Tibial nerve (tissue), 4 donors: ENCODE results near the gene UACA. TPM values are rescaled to one million over a fixed set of nuclear protein-coding genes. Genes with fewer than 3 reads are reported as not detected.
A peak's percentile ranks its signal among the peaks of the same experiment; 100 is the strongest.
"Not testable (repeated sequence)": the region's sequence is repeated elsewhere in the genome, so short reads cannot be mapped to it uniquely, and the experiment has no call there.

Source experiments
- DNase-seq, 2 donors: peaks; one replicate each; pipeline ENCODE4 v3.0.0-alpha.2; 2019; ENCODE audit warnings: low spot score in 2 of 2
- H3K27ac ChIP-seq, 4 donors: fragments of 200-600 bp; sonication (generic) in 3 of 4; one replicate each; pipeline ENCODE4 v1.5.1; 2017 to 2019; ENCODE audit warnings: mild to moderate bottlenecking in 1 of 4
- H3K27me3 ChIP-seq, 2 donors: fragments of 200-600 bp; sonication (generic) in 1 of 2; one replicate each; pipeline versions ENCODE4 v1.5.1 to v1.6.0; 2017 to 2019
- H3K36me3 ChIP-seq, 3 donors: fragments of 200-600 bp; sonication (generic); one replicate each; pipeline ENCODE4 v1.5.1; 2018 to 2019
- H3K4me1 ChIP-seq, 4 donors: fragments of 200-600 bp; sonication (generic) in 3 of 4; one replicate each; pipeline ENCODE4 v1.5.1; 2017 to 2019
- H3K4me3 ChIP-seq, 4 donors: fragments of 200-600 bp; sonication (generic) in 3 of 4; one replicate each; pipeline ENCODE4 v1.5.1; 2017 to 2019; ENCODE audit warnings: mild to moderate bottlenecking in 1 of 4, moderate library complexity in 1 of 4
- H3K9me3 ChIP-seq, 4 donors: fragments of 200-600 bp; sonication (generic) in 3 of 4; one replicate each; pipeline ENCODE4 v1.5.1; 2017 to 2019
- EP300 ChIP-seq, 2 donors: sonication (generic); formaldehyde crosslinking; IDR thresholded peaks; one replicate each; pipeline ENCODE4 v1.6.1; 2017; ENCODE audit warnings: antibody characterized with exemption in 2 of 2, mild to moderate bottlenecking in 1 of 2
- POLR2A ChIP-seq, 2 donors: fragments of 450-650 bp; IDR thresholded peaks; one replicate each; pipeline ENCODE4 v1.6.1; 2017; ENCODE audit warnings: antibody characterized with exemption in 2 of 2, mild to moderate bottlenecking in 2 of 2, moderate library complexity in 2 of 2
- WGBS, 2 donors: methylation state at CpG; one replicate each; pipeline ENCODE4 v1.1.5; 2018; 5-methylcytosine and 5-hydroxymethylcytosine counted together
- total RNA-seq, 4 donors: library from RNA; depleted of rRNA; stranded (reverse); fragments of >200 nt; gene quantifications; one replicate each; pipeline ENCODE4 v1.1.0, GENCODE V29; 2016
- TF ChIP-seq, protein P1 (sequence below), 5 experiments: fragments of 200-600 bp in 3 of 5; fragments of 450-650 bp in 2 of 5; sonication (generic) in 3 of 5; IDR thresholded peaks; one replicate each; pipeline ENCODE4 v1.5.1; 2016 to 2019; ENCODE audit warnings: antibody characterized with exemption in 5 of 5, mild to moderate bottlenecking in 3 of 5, moderate library complexity in 2 of 5

Gene UACA
- total RNA-seq, 4 donors from 2014 or later: 107 to 210 (median 168) TPM

DNA sequence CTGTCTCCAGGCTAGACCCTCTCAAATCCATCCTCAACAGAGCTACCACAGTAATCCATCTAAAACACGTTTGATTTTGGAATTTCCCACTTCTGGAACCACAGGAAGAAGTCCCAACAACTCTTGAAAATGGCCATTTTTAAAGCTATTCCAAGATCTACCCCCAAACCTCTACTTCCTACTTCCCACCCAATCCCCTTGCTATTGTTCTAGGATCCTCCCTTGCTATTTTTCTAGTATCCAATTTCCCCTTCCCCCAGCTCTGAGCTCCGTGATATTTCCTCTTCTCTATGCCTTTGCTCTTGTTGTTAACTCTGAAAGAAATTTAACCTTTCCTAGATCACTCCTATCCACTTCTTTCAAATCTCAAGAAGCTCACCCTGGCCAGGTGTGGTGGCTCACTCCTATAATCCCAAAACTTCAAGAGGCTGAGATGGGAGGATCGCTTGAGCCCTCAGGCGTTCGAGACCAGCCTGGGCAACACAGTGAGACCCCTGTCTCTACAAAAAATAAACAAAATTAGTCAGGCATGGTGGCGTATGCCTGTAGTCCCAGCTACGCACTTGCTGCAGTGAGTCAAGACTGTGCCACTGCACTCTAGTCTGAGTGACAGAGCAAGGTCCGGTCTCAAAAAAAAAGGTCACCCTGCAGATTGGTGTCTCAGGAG, 13.0 kb downstream of the UACA start:
- peaks cover 3 to 75% (median 26%) of the 10 kb centered on the region in 4 donors for H3K4me1 ChIP-seq

DNA sequence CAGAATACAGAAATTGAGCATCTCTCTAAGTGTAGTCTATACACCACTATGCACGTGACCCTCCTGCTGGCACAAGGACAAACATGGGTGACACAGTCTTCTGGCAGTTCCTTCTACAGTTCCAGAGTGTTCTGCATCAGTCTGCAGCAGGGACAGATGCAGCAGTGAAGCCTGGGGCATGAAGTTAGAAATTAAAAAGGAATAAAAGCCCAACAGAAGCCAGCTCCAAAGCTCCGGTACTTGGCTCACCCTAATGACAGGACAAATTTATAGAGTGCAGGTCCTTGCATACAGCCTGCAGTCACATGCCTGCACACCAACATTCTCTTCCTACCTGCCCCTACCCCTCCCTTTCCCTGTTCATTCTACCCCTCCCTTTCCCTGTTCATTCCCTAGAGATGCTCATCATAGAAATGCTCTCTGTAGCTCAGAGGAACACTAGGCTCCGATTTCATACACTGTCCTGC, 15.0 kb downstream of the UACA start:
- Histone ChIP-seq H3K27ac (peak overlapping the region in 2 of 4 donors; percentile 21 to 46), H3K4me1 (peaks cover 3 to 65% (median 27%) of the 10 kb centered on the region in 4 donors), H3K36me3 (no peaks in the 10 kb centered on the region), H3K9me3 (no peaks in the 10 kb centered on the region), H3K4me3 (no peak overlapping the region), H3K27me3 (no peaks in the 10 kb centered on the region)
- peak; percentile 43 to 73 for DNase-seq
- 16 to 23% methylated on average over 3 of the region's 3 CpGs for WGBS, 2 donors
- TF ChIP-seq EP300 (IDR thresholded peaks at IDR 0.05): peak in 1 of 2 donors; percentile 48
- TF ChIP-seq, protein P1, sequence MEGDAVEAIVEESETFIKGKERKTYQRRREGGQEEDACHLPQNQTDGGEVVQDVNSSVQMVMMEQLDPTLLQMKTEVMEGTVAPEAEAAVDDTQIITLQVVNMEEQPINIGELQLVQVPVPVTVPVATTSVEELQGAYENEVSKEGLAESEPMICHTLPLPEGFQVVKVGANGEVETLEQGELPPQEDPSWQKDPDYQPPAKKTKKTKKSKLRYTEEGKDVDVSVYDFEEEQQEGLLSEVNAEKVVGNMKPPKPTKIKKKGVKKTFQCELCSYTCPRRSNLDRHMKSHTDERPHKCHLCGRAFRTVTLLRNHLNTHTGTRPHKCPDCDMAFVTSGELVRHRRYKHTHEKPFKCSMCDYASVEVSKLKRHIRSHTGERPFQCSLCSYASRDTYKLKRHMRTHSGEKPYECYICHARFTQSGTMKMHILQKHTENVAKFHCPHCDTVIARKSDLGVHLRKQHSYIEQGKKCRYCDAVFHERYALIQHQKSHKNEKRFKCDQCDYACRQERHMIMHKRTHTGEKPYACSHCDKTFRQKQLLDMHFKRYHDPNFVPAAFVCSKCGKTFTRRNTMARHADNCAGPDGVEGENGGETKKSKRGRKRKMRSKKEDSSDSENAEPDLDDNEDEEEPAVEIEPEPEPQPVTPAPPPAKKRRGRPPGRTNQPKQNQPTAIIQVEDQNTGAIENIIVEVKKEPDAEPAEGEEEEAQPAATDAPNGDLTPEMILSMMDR (IDR thresholded peaks at IDR 0.05): no peak
- TF ChIP-seq POLR2A (IDR thresholded peaks at IDR 0.05): no peak

More for the DNA sequence above, 13.0 kb downstream of the UACA start:
- Histone ChIP-seq H3K36me3 (no peaks in the 10 kb centered on the region), H3K4me3 (no peak overlapping the region), H3K27me3 (no peaks in the 10 kb centered on the region), H3K9me3 (no peaks in the 10 kb centered on the region), H3K27ac (peak overlapping the region in 2 of 4 donors; percentile 80 to 84)
- no peak for TF ChIP-seq EP300 (IDR thresholded peaks at IDR 0.05)
- TF ChIP-seq, protein P1 (IDR thresholded peaks at IDR 0.05): no peak
- TF ChIP-seq POLR2A (IDR thresholded peaks at IDR 0.05): no peak
- 84 to 87% methylated on average over 8 of the region's 8 CpGs for WGBS, 2 donors
- no peak for DNase-seq

DNA sequence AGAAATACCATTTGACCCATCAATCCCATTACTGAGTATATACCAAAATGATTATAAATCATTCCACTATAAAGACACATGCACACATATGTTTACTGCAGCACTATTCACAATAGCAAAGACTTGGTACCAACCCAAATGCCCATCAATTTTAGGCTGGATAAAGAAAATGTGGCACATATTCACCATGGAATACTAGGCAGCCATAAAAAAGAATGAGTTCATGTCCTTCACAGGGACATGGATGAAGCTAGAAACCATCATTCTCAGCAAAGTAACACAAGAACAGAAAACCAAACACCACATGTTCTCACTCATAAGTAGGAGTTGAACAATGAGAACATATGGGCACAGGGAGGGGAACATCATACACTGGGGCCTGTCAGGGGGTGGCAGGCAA, 16.8 kb downstream of the UACA start:
- H3K4me3 ChIP-seq, H3K9me3 ChIP-seq, DNase-seq, H3K27me3 ChIP-seq, H3K27ac ChIP-seq, H3K36me3 ChIP-seq: not testable (repeated sequence)
- peaks cover under 1 to 65% (median 31%) of the 10 kb centered on the region in 4 donors for H3K4me1 ChIP-seq

DNA sequence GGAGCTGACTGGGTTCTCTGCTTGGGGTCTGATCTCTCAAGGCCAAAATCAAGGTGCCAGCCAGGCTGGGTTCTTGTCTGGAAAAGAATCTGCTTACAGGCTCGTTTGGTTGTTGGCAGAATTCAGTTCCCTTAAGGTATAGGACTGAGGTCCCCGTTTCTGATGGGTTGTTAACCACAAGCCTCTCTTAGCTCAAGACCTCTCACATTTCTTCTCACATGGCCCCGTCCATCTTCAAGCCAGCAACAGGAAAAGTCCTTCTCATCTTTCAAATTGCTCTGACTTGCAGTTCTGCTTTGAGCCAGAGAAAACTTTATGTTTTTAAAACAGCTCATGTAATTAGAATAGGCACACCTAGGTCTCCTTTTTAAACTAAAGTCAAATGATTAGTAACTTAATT, 20.4 kb downstream of the UACA start:
- H3K27me3 ChIP-seq: no peaks in the 10 kb centered on the region
- H3K4me3 ChIP-seq: no peak overlapping the region
- 44 to 48% methylated on average over 3 of the region's 3 CpGs for WGBS, 2 donors
- H3K9me3 ChIP-seq: no peaks in the 10 kb centered on the region
- no peaks in the 10 kb centered on the region for H3K36me3 ChIP-seq
- no peak for DNase-seq
- H3K27ac ChIP-seq: peak overlapping the region; percentile 2 to 83 (median 51)
- peaks cover 0 to 64% (median 29%) of the 10 kb centered on the region in 4 donors for H3K4me1 ChIP-seq
- TF ChIP-seq, protein P1 (IDR thresholded peaks at IDR 0.05): no peak
- TF ChIP-seq EP300 (IDR thresholded peaks at IDR 0.05) (no peak), POLR2A (IDR thresholded peaks at IDR 0.05) (no peak)

DNA sequence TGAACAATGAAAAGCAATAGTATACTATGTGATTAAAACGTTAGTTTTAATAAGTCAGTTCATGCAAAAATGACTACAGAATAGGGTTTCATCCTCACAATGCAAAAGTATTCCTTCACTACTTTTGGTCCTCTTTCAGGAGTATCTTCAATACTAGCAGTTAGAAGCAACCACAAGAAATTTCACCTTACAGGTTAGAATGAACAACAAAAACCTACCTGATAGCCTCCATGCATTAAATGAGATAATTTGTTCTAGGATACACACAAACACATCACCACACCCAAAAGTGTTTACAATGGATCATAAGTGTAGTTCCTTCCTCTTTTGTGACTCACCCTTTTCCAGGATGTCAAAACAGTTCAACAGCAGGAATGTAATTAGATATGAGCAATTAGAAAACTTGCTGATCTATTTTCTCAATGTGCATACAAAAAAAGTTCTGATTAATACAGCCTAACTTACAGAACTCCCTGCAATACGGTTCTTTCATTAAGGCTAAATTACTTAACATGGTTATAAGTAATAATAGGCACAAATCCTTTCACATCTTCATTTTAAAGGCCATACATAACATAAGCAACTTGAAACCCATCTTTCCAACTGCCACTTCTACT, 21.6 kb downstream of the UACA start:
- H3K4me1 ChIP-seq: peaks cover 0 to 69% (median 29%) of the 10 kb centered on the region in 4 donors

More for the DNA sequence above, 21.6 kb downstream of the UACA start:
- peak overlapping the region in 3 of 4 donors; percentile 37 to 83 (median 77) for H3K27ac ChIP-seq
- no peak for DNase-seq
- H3K27me3 ChIP-seq: no peaks in the 10 kb centered on the region
- no peaks in the 10 kb centered on the region for H3K36me3 ChIP-seq
- TF ChIP-seq EP300 (IDR thresholded peaks at IDR 0.05): peak; percentile 31 to 43
- TF ChIP-seq, protein P1 (IDR thresholded peaks at IDR 0.05): no peak
- H3K4me3 ChIP-seq: no peak overlapping the region
- WGBS, 2 donors: 46 to 54% methylated on average over 2 of the region's 2 CpGs
- no peaks in the 10 kb centered on the region for H3K9me3 ChIP-seq
